Ureter (tissue), 1 donor: ENCODE results near the gene AATF. TPM values are rescaled to one million over a fixed set of nuclear protein-coding genes. Genes with fewer than 3 reads are reported as not detected.
"Not testable (repeated sequence)": the region's sequence is repeated elsewhere in the genome, so short reads cannot be mapped to it uniquely, and the experiment has no call there.

Experiments used
- DNase-seq: peaks from one replicate; pipeline ENCODE4 v3.0.0-alpha.2; 2020; ENCODE audit warnings: low spot score
- total RNA-seq: library from RNA; stranded (reverse); gene quantifications from one replicate; pipeline ENCODE4 v1.2.4, GENCODE V29; 2023
- donor health status: DM: yes; HTN: yes; CAD: no.

AATF gene
- total RNA-seq, 1 donor from 2014 or later, result 48.7 TPM

DNA sequence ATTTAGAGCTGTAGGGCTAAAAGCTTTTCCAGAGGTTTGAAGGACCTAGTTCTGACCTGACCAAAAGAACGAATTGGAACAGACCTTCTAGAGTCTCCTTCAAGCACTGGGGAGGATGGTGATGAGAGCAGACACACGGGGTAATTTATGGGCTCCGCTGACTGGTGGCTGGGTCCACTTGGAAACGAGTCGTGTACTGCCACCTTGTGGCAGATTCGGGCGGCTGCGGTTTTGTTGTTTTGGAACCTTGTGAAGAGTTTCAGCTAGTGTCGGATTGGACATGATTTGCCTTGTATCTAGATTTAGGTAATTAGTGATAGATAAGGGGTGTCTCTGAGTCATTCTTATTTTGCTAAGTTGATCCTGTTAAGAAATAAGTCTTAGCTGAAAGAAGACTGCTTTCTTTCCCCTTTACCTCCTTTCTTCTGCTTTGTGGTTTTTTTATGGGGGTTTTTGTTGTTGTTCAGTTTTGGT lies 98.9 kb downstream of the AATF start:
- peak; percentile 80 for DNase-seq

GRCh38 chr17:37048811-37049210 lies 100.1 kb downstream of the AATF start:
- no peak for DNase-seq

DNA sequence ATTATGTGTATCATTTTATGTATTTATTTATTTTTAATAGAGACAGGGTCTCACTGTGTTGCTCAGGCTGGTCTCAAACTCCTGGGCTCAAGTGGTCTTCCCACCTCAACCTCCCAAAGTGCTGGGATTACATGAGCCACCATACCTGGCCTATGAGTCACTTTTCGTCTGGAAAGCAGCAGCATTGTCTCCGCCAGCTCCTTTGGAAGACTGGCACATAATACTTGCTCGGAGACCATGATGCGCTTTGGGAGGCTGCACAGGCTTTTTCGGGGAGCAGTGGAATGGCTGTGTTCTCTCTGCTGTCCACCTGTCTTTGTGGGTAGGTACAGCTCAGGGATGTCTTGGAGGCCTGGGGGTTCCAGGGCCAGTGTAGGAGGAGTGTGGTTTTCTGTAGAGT lies 102.2 kb downstream of the AATF start:
- no peak for DNase-seq

- DNase-seq, result no peak
Observed at GRCh38 chr17:37051381-37051780, 102.6 kb downstream of the AATF start.

DNA sequence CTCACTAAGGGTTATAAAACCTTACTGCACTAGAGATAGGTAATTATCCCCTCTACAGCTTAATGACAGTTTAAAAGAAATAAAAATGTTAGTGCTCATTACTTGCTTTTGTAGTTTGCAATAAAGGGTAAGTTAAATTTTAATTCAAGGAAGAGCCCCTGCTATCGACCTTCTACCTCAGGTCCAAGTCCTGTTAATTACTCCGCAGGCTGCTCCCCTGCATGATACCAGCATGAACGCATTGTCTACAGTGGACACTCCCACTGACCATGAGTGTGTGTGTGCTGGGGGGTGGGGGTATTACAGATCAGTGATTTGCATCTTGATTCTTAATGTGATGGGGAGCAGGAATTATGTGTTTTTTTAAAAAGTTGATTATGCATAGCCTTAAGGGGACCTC lies 103.1 kb downstream of the AATF start:
- DNase-seq, result no peak

DNA sequence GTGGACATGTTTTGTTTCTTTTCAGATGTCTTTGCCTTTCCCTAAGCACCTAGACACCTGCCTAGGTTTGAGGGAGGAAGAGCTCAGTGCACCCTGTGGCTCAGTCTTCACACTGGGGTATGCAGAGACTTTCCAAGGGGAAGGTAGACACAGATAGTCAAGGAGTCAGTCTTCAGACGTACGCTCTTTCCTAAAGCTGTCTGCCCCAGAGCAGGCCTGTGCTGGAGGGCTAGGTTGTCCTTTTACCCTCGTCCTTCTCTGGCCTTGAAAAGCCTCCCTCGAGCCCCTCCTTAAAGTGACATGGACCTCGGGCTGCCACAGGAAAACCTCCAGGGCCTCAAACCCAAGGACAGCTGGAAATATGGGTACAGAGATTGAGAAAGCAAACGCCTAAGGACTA lies 103.7 kb downstream of the AATF start:
- no peak for DNase-seq

DNA sequence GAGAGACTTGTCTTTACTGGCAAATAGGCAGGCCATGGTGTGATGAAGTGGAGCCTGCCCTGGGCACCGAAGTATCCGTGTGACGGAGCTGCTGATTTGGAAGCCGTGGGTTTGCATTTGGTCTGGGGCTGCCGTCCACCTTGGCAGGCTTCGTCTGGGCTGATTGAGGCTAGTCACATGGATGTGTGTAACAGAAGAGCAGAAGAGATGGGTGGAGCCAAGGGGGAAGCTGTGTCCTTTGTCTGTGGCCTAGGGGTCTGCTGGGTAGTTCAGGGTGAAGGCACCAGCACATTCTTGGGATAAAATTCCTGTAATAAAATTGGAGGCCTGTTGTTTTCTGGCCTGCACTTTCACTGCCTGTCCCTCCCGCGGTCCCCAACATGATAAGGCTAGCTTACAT lies 106.1 kb downstream of the AATF start:
- DNase-seq, result no peak

GRCh38 chr17:37056622-37057021 lies 107.9 kb downstream of the AATF start:
- no peak for DNase-seq

- no peak for DNase-seq
Observed at GRCh38 chr17:37059493-37059892, 110.7 kb downstream of the AATF start.

DNA sequence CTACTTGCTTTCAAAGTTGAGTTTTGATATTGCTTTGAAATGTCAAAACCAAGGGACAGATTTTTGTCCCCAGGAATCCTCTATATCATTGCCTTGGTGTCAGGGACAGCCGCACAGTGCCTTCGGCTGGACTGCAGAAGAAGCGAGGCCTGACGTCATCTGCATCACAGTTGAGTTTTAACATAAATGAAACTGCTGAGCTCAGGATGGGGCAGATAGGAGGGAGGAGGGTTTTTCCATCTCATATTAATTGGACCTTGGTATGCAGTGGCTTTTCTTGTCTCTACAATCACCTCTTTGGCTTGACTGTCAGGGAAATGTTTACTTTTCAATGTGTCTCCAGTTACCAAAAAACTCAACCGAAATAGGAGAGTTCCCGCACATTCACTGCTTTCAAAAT lies 111.3 kb downstream of the AATF start:
- DNase-seq, result no peak

GRCh38 chr17:37060928-37061327 lies 112.2 kb downstream of the AATF start:
- DNase-seq, result no peak

GRCh38 chr17:37062021-37062420 lies 113.3 kb downstream of the AATF start:
- DNase-seq, result no peak

GRCh38 chr17:37064206-37064605 lies 115.5 kb downstream of the AATF start:
- no peak for DNase-seq

- DNase-seq, result no peak
Observed at GRCh38 chr17:37064956-37065355, 116.2 kb downstream of the AATF start.

GRCh38 chr17:37065486-37066321 lies 117.0 kb downstream of the AATF start:
- no peak for DNase-seq

DNA sequence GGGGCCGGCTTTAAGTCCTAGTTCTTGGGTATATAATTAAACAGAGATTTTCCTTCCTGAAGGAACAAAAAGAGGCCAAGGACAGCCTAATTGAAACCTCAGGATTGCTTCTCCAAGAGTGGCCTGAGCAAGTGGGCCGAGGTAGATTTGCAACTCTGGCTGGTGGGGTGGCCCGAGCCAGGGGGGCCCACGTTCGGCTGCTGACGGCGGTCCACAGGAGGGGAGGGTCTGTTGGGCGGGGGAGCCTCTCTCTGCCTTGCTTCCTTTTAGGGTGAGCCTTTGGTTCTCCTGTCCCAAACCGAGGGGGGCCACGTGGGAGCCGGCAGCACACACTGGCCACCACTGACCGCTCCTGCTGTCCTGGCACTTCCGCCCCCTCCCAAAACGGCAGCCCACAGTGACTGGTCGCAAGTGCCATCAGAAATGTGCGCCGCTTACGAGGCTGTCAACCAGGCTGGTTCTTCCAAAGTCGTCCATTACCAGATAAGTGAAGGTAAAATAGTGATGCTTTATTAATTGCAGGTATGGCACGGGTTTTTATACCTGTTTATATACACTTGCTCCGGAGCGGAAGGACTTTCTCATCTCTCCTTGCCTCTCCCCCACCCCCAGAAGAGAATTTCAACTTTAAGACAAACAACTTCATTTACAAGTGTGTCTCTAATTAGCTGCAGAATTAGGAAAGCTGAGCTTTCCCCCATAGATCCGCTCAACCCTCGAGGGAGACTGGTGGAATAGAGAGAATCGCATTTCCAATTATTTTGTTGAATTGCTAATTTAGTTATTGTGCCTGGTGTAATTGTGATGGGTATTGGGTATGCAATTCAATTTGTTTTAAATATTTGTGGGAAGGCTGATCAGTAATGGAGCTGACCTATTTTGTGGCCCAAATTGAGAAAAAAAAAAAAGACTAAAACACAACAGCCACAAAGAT lies 117.8 kb downstream of the AATF start:
- no peak for DNase-seq

DNA sequence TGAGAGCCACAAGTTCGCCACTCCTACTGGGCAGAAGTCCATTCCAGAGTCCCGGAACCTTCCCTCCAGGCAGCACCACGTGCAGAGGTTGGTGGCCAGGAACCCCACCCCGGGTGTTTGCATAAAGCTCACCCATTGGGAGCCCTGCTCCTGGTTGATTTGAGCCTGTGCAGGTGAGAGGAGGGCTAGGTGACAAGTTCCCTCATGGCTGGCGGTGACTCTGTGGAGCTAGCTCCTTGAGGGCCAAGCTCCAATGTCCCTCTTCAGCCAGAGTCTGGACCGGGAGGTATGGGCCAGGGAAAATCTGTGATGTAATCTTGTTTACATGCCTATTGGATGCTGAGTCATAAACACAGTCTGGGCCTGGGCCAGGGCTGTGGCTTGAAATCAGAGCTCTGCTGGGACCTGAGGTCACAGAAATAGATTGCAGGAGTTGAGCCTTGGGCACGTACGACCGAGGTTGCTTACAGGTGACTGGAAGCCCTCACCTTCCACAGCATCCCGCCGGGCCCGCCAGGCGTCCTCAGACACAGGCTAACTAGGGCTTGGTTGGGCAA lies 118.9 kb downstream of the AATF start:
- DNase-seq, result peak; percentile 73

DNA sequence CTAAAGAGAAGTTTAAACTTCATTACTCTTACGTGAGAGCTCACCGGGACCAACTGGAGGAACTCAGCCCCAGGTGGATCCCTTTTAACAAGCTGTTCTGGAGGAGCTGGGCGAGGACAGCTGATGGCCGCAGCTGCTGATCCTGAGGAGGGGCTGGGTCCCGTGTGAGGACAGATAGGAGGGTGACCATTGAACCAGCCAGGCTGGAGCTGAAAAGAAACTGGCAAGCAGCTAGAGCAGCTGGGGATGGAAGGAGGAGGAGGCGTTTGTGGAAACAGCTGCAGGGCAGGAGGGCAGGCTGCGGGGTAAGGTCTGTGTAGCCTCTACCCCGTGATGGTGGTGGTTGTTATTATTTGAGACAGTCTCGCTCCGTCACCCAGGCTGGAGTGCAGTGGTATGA lies 119.5 kb downstream of the AATF start:
- DNase-seq, result no peak

DNA sequence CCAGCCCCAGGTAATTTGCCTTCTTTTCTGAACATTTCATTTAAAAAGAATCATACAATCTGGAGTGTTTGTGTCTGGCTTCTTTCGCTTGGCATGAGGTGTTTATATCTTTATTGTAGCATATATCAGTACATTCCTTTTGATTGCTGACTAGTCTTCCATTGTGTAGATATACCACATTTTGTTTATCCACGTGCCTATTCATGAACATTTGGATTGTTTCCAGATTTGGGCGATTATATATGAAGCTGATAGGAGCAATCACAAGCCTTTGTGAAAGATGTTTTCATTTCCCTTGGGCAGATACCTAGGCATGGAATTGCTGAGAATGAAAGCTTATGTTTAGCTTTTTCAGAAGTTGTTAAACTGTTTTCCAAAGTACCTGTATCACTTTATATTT lies 120.3 kb downstream of the AATF start:
- no peak for DNase-seq

DNA sequence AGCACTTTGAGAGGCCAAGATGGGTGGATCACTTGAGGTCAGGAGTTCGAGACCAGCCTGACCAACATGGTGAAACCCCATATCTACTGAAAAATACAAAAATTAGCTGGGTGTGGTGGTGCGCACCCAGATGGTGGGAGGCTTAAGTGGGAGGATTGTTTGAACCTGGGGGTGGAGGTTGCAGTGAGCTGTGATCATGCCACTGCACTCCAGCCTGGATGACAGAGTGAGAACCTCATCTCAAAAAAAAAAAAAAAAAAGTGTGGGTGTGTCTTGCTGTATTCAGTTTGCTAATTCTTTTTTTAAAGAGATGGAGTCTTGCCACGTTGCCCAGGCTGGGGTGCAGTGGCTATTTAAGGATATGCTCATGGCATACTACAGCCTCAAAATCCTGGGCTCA lies 124.7 kb downstream of the AATF start:
- not testable (repeated sequence) for DNase-seq

- no peak for DNase-seq
Observed at GRCh38 chr17:37079065-37079708, 130.4 kb downstream of the AATF start.

DNA sequence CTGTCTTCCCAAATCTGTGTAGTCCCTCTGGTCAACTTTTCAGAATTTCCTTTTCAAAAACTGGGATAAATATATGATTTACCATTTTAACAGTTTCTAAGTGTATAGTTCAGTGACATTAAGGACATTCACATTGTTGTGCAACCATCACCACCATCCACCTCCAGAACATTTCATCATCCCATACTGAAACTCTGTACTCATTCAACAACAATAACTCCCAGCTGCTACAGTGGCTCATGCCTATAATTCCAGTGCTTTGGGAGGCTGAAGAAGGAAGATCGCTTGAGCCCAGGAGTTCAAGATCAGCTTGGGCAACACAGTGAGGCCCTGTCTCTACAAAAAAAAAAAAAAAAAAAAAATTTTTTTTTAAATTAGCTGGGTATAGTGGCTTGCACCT lies 131.0 kb downstream of the AATF start:
- no peak for DNase-seq
